Common myeloid progenitor, CD34-positive (primary cell): ENCODE data around the gene DIAPH3.

Experiments
- CTCF ChIA-PET: fragments of 350-600 bp; sonication (Branson Sonifier 250); formaldehyde crosslinking; loops from one replicate; lab custom pipeline; 2021; ENCODE audit warnings: antibody characterized with exemption; lab: Charles Lee
- POLR2A ChIA-PET: fragments of 350-600 bp; sonication (Branson Sonifier 250); formaldehyde crosslinking; loops from one replicate; lab custom pipeline; 2021; ENCODE audit warnings: antibody characterized with exemption; lab: Charles Lee
- DNase-seq, 3 donors: peaks; one replicate each; pipeline versions ENCODE4 v3.0.0 to v3.0.0-alpha.2; 2013
- H3K27ac ChIP-seq, 2 experiments: 1 replicate in 1 of 2; 2 replicates in 1 of 2; pipeline ENCODE4 v1.7.0; 2013; ENCODE audit warnings: inconsistent platforms in 2 of 2, low read length in 2 of 2, mild to moderate bottlenecking in 2 of 2, low read depth in 1 of 2, moderate library complexity in 1 of 2; ENCODE audit not compliant: severe bottlenecking in 2 of 2, insufficient read depth in 1 of 2, poor library complexity in 1 of 2
- H3K27me3 ChIP-seq, 5 experiments: replicated peaks in 2 of 5; 1 replicate in 3 of 5; 2 replicates in 2 of 5; pipeline versions ENCODE4 v1.6.1 to v1.7.0; 2013; ENCODE audit warnings: low read length in 4 of 5, mild to moderate bottlenecking in 2 of 5, moderate library complexity in 2 of 5, inconsistent platforms in 1 of 5; ENCODE audit not compliant: insufficient read depth in 5 of 5, control insufficient read depth in 4 of 5
- H3K36me3 ChIP-seq, 4 experiments: 1 replicate in 2 of 4; 2 replicates in 2 of 4; pipeline versions ENCODE4 v1.6.1 to v1.7.0; 2013; ENCODE audit warnings: low read length in 3 of 4, control low read depth in 1 of 4, mild to moderate bottlenecking in 1 of 4; ENCODE audit not compliant: control insufficient read depth in 4 of 4, insufficient read depth in 4 of 4
- H3K4me1 ChIP-seq, 4 experiments: 1 replicate in 3 of 4; 2 replicates in 1 of 4; pipeline versions ENCODE4 v1.6.1 to v1.7.1; 2013; ENCODE audit warnings: low read length in 3 of 4, mild to moderate bottlenecking in 3 of 4, control low read depth in 1 of 4, inconsistent platforms in 1 of 4, moderate library complexity in 1 of 4; ENCODE audit not compliant: control insufficient read depth in 4 of 4, insufficient read depth in 4 of 4; ENCODE audit errors: control extremely low read depth in 1 of 4
- H3K4me3 ChIP-seq, 7 experiments: 1 replicate in 4 of 7; 2 replicates in 3 of 7; pipeline versions ENCODE4 v1.5.1 to v1.7.0; 2013; ENCODE audit warnings: mild to moderate bottlenecking in 7 of 7, low read length in 6 of 7, moderate library complexity in 6 of 7, inconsistent platforms in 2 of 7, low read depth in 2 of 7, control low read depth in 1 of 7; ENCODE audit not compliant: insufficient read depth in 4 of 7, control insufficient read depth in 1 of 7; ENCODE audit errors: extremely low read depth in 1 of 7
- H3K9me3 ChIP-seq, 5 experiments: 1 replicate in 4 of 5; 2 replicates in 1 of 5; pipeline versions ENCODE4 v1.6.1 to v1.7.1; 2013; ENCODE audit warnings: low read length in 4 of 5, mild to moderate bottlenecking in 2 of 5, inconsistent platforms in 1 of 5, low read depth in 1 of 5, moderate library complexity in 1 of 5; ENCODE audit not compliant: control insufficient read depth in 4 of 5, insufficient read depth in 2 of 5; ENCODE audit errors: control extremely low read depth in 1 of 5
- WGBS: methylation state at CpG from one replicate; pipeline ENCODE4 v1.1.5; 2013; ENCODE audit not compliant: insufficient coverage; 5-methylcytosine and 5-hydroxymethylcytosine counted together

Gene DIAPH3

GRCh38 chr13:59770451-59770850, 393.3 kb downstream of the DIAPH3 start:
- no peak for DNase-seq
- Histone ChIP-seq H3K4me1 (no peaks in the 10 kb centered on the region), H3K27me3 (no peaks in the 10 kb centered on the region), H3K4me3 (no peak overlapping the region), H3K27ac (no peak overlapping the region), H3K36me3 (no peaks in the 10 kb centered on the region), H3K9me3 (no peaks in the 10 kb centered on the region)
- ChIA-PET CTCF (interaction anchor here (0.7 to 1.7 kb wide), 6 partner anchors 8 to 559 kb away, joined by 3 to 7 read pairs (median 3); no protein-coding TSS in a partner anchor), POLR2A (no interaction called here)

DNA sequence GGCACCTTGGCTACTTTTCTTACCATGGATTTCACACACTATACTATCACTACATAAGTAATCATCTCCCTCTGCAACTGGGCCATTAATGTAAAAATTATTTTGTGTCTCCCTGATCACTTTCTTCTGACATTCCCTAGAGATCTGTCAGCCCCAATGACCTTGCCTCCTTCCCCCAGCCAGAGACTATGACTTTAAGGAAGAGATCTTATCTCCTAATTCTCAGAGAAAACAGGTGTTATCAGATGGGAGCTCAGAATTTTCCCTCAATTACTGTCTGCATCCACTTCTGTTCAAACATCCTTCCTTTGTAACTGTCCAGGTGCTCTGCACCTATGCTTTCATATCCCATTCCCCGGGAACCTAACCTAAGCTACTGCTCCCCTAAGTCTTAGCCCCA, 397.5 kb downstream of the DIAPH3 start:
- no peaks in the 10 kb centered on the region for H3K27me3 ChIP-seq
- 100% methylated on average over 1 of the region's 1 CpG for WGBS
- no peaks in the 10 kb centered on the region for H3K36me3 ChIP-seq
- H3K9me3 ChIP-seq: no peaks in the 10 kb centered on the region
- ChIA-PET POLR2A (no interaction called here), CTCF (no interaction called here)
- no peak for DNase-seq
- no peaks in the 10 kb centered on the region for H3K4me1 ChIP-seq
- no peak overlapping the region for H3K27ac ChIP-seq
- H3K4me3 ChIP-seq: no peak overlapping the region

- POLR2A ChIA-PET: no interaction called here
- Histone ChIP-seq H3K36me3 (no peaks in the 10 kb centered on the region), H3K9me3 (no peaks in the 10 kb centered on the region), H3K4me3 (no peak overlapping the region), H3K4me1 (no peaks in the 10 kb centered on the region), H3K27me3 (no peaks in the 10 kb centered on the region), H3K27ac (no peak overlapping the region)
- DNase-seq: no peak
- CTCF ChIA-PET: no interaction called here
Measured at GRCh38 chr13:59755632-59756290, 408.0 kb downstream of the DIAPH3 start.

- Histone ChIP-seq H3K4me3 (no peak overlapping the region), H3K9me3 (no peaks in the 10 kb centered on the region), H3K4me1 (no peaks in the 10 kb centered on the region), H3K27ac (no peak overlapping the region), H3K36me3 (no peaks in the 10 kb centered on the region), H3K27me3 (no peaks in the 10 kb centered on the region)
- CTCF ChIA-PET: no interaction called here
- POLR2A ChIA-PET: no interaction called here
- 94% methylated on average over 2 of the region's 2 CpGs for WGBS
- no peak for DNase-seq
Measured at GRCh38 chr13:59754411-59754810, 409.3 kb downstream of the DIAPH3 start.

DNA sequence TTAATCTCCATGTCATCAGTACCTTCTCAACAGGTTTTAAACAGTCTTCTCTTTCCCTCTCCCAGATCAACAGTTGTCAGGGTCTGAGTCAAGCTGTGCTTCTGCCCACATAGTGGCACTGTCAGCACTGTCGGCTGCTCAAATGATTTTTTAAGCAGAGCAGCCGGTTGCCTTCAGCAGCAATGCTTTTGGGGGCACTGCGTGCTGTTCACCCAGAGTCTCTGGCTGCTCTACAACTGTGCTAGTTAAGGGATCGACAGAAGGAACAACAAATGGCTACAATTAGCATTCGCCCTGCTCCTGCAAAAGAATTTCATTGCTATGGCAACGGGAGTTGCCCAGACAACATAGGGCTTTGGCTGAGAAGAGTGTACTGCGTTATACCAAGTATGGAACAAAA, 412.9 kb downstream of the DIAPH3 start:
- POLR2A ChIA-PET: no interaction called here
- Histone ChIP-seq H3K36me3 (no peaks in the 10 kb centered on the region), H3K9me3 (no peaks in the 10 kb centered on the region), H3K27ac (no peak overlapping the region), H3K4me1 (no peaks in the 10 kb centered on the region), H3K4me3 (no peak overlapping the region), H3K27me3 (no peaks in the 10 kb centered on the region)
- no peak for DNase-seq
- CTCF ChIA-PET: no interaction called here
- 97% methylated on average over 6 of the region's 7 CpGs for WGBS

GRCh38 chr13:59748046-59748445, 415.7 kb downstream of the DIAPH3 start:
- ChIA-PET POLR2A (no interaction called here), CTCF (no interaction called here)
- 80% methylated on average over 5 of the region's 5 CpGs for whole genome bisulfite sequencing
- DNase-seq: no peak
- Histone ChIP-seq H3K27me3 (no peaks in the 10 kb centered on the region), H3K36me3 (no peaks in the 10 kb centered on the region), H3K9me3 (no peaks in the 10 kb centered on the region), H3K4me3 (no peak overlapping the region), H3K27ac (no peak overlapping the region), H3K4me1 (no peaks in the 10 kb centered on the region)

- ChIA-PET CTCF (no interaction called here), POLR2A (no interaction called here)
- H3K36me3 ChIP-seq: no peaks in the 10 kb centered on the region
- no peak overlapping the region for H3K4me3 ChIP-seq
- no peak overlapping the region for H3K27ac ChIP-seq
- H3K4me1 ChIP-seq: no peaks in the 10 kb centered on the region
- no peaks in the 10 kb centered on the region for H3K27me3 ChIP-seq
- H3K9me3 ChIP-seq: no peaks in the 10 kb centered on the region
- DNase-seq: no peak
- 100% methylated on average over 1 of the region's 1 CpG for WGBS
Measured at GRCh38 chr13:59747529-59747928, 416.2 kb downstream of the DIAPH3 start.
